ENCODE results near the gene JAZF1. TPM values are rescaled to one million over a fixed set of nuclear protein-coding genes. Genes with fewer than 3 reads are reported as not detected.

JAZF1 gene
- total RNA-seq, 1 experiment from 2014 or later: 3.4 TPM

GRCh38 chr7:28183627-28184026 lies 3.0 kb upstream of the JAZF1 start:
- Histone ChIP-seq H3K9ac (ENCODE audit: low read length) (no peak overlapping the region), H3K79me2 (ENCODE audit: insufficient read depth, low read length) (no peaks in the 10 kb centered on the region), H3K4me2 (ENCODE audit: low read length) (no peak overlapping the region), H3K27me3 (ENCODE audit: insufficient read depth, low read length) (no peaks in the 10 kb centered on the region), H3K4me3 (replicated peaks in 1 of 2; ENCODE audit: low read depth in 1 of 2, low read length in 2 of 2) (no peak overlapping the region), H3K4me1 (ENCODE audit: control insufficient read depth in 1 of 2, insufficient read depth in 2 of 2, low read length in 2 of 2) (peaks cover 4 to 13% of the 10 kb centered on the region in 2 experiments; a peak in 3 of 4 replicates), H2AFZ (ENCODE audit: low read depth, low read length, poor library complexity, severe bottlenecking) (no peak overlapping the region), H3K27ac (ENCODE audit: low read depth, low read length) (no peak overlapping the region), H3K9me3 (ENCODE audit: control insufficient read depth in 1 of 2, insufficient read depth in 1 of 2, low read depth in 1 of 2, low read length in 2 of 2) (no peaks in the 10 kb centered on the region), H3K36me3 (ENCODE audit: control insufficient read depth in 1 of 2, insufficient read depth in 2 of 2, low read length in 2 of 2) (no peaks in the 10 kb centered on the region), H4K20me1 (ENCODE audit: insufficient read depth) (no peaks in the 10 kb centered on the region), H3K9me2 (ENCODE audit: insufficient read depth) (no peaks in the 10 kb centered on the region)
- ATAC-seq: no peak
- ChIA-PET RAD21 (ENCODE audit: low non-redundant PET in 1 of 2, low total read pairs in 2 of 2, uncharacterized antibody in 2 of 2, unreplicated experiment in 2 of 2) (no interaction called here), CTCF (no interaction called here), POLR2A (no interaction called here)
- no peak for DNase-seq (ENCODE audit: low read depth, low spot score)
- TF ChIP-seq FOSL1 (IDR thresholded peaks at IDR 0.05; ENCODE audit: low read depth) (no peak), TCF7L2 (IDR thresholded peaks at IDR 0.05; ENCODE audit: borderline replicate concordance, extremely low read depth, insufficient read depth, insufficient read length) (no peak), CBX3 (IDR thresholded peaks at IDR 0.05; ENCODE audit: low read depth) (no peak), SRF (IDR thresholded peaks at IDR 0.05; ENCODE audit: low read depth) (no peak), CEBPB (IDR thresholded peaks at IDR 0.05; ENCODE audit: low read depth) (no peak), SP1 (IDR thresholded peaks at IDR 0.05; ENCODE audit: low read depth) (no peak), SIN3A (IDR thresholded peaks at IDR 0.05; ENCODE audit: low read depth) (no peak), POLR2A (IDR thresholded peaks at IDR 0.05; ENCODE audit: borderline replicate concordance, extremely low read depth, insufficient read depth, insufficient read length) (no peak), ATF3 (IDR thresholded peaks at IDR 0.05) (no peak), ZFX (IDR thresholded peaks at IDR 0.05) (no peak), ELF1 (IDR thresholded peaks at IDR 0.05; ENCODE audit: borderline replicate concordance, low read depth) (no peak), ZNF274 (IDR thresholded peaks at IDR 0.05; ENCODE audit: low read depth, low read length) (no peak), ZBTB33 (IDR thresholded peaks at IDR 0.05; ENCODE audit: extremely low read depth, insufficient replicate concordance, low read length) (no peak), RAD21 (IDR thresholded peaks at IDR 0.05; ENCODE audit: low read depth) (no peak), EZH2 (IDR thresholded peaks at IDR 0.05) (no peak), YY1 (IDR thresholded peaks at IDR 0.05; ENCODE audit: extremely low read depth, insufficient replicate concordance, low read depth, low read length) (no peak), JUND (IDR thresholded peaks at IDR 0.05) (no peak), POLR2AphosphoS5 (IDR thresholded peaks at IDR 0.05; ENCODE audit: low read depth, low read length) (no peak), CTCF (IDR thresholded peaks at IDR 0.05 in 2 of 3, conservative IDR thresholded peaks at IDR 0.05 in 1 of 3; ENCODE audit: borderline replicate concordance in 1 of 3, insufficient read depth in 1 of 3, low read depth in 2 of 3, low read length in 2 of 3) (no peak), MAX (IDR thresholded peaks at IDR 0.05) (no peak)
- intact Hi-C loops (cut with micrococcal nuclease): no loop called here
- BruUV-seq (replicated peaks): no TSS peak
